Neural crest cell (in vitro differentiated cells): ENCODE data around the gene SOAT1. TPM values are rescaled to one million over a fixed set of nuclear protein-coding genes. Genes with fewer than 3 reads are reported as not detected.
A peak's percentile ranks its signal among the peaks of the same experiment; 100 is the strongest.

ENCODE experiments used
- DNase-seq: peaks from one replicate; pipeline ENCODE4 v3.0.0; 2021; ENCODE audit warnings: low read depth, mixed read lengths, low spot score
- H3K27ac Mint-ChIP-seq: one replicate; pipeline ENCODE4 v1.8.0; 2021; ENCODE audit warnings: mild to moderate bottlenecking, mixed read lengths; ENCODE audit not compliant: unreplicated experiment
- H3K27me3 Mint-ChIP-seq: 2 replicates; pipeline ENCODE4 v1.8.0; 2021; ENCODE audit warnings: low read depth, mild to moderate bottlenecking, mixed read lengths
- H3K36me3 Mint-ChIP-seq: 2 replicates; pipeline ENCODE4 v1.8.0; 2021; ENCODE audit warnings: low read depth, mild to moderate bottlenecking, mixed read lengths
- H3K4me1 Mint-ChIP-seq: 2 replicates; pipeline ENCODE4 v1.8.0; 2021; ENCODE audit warnings: mixed read lengths
- H3K4me3 Mint-ChIP-seq: one replicate; pipeline ENCODE4 v1.8.0; 2021; ENCODE audit warnings: mild to moderate bottlenecking, mixed read lengths
- H3K9me3 Mint-ChIP-seq: 2 replicates; pipeline ENCODE4 v1.8.0; 2021; ENCODE audit warnings: mixed read lengths
- CTCF ChIP-seq: fragments of 200-600 bp; sonication (generic); conservative IDR thresholded peaks from 2 replicates; pipeline ENCODE4 v1.5.0; 2021; ENCODE audit warnings: antibody characterized with exemption, mild to moderate bottlenecking
- total RNA-seq: library from RNA; stranded (reverse); gene quantifications from 2 replicates; pipeline ENCODE4 v1.2.1, GENCODE V29; 2021

Gene SOAT1
- total RNA-seq, 1 donor from 2014 or later, result 44.8 TPM

DNA sequence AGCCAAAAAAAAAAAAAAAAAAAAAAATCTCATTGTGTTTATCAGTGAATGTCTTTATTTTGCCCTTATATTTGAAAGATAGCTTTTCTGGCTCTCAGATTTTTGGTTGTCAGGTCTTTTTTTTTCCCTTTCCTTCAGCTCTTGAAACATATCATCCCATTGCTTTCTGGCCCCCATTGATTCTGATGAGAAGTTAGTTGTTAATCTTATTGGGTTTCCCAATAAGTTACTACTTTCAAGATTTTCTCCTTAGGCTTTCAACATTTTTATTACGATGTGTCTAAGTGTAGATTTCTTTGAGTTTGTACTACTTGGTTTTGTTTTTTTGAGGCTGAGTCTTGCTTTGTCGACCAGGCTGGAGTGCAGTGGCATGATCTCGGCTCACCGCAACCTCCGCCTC is 14.7 kb upstream of the SOAT1 start:
- H3K9me3 Mint-ChIP-seq, result peaks cover 7% of the 10 kb centered on the region
- TF ChIP-seq CTCF, result no peak
- no peak overlapping the region for H3K4me3 Mint-ChIP-seq
- H3K27ac Mint-ChIP-seq, result no peak overlapping the region
- H3K4me1 Mint-ChIP-seq, result no peaks in the 10 kb centered on the region
- no peak for DNase-seq
- H3K36me3 Mint-ChIP-seq, result peaks cover 6% of the 10 kb centered on the region
- H3K27me3 Mint-ChIP-seq, result no peaks in the 10 kb centered on the region

DNA sequence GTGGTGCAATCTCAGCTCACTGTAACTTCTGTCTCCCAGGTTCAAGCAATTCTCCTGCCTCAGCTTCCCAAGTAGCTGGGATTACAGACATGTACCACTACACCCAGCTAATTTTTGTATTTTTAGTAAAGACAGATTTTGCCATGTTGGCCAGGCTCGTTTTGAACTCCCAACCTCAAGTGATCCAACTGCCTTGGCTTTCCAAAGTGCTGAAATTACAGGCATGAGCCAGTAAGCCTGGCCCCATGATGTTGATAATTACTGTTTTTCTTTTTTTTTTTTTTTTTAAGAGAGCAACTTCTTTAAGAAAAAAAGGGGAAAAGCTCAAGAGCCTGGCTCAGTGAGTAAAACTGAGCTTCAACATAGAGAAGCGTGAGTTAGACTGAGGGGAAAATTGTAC is 9.6 kb upstream of the SOAT1 start:
- no peak for TF ChIP-seq CTCF
- H3K27ac Mint-ChIP-seq, result no peak overlapping the region
- H3K9me3 Mint-ChIP-seq, result peaks cover 4% of the 10 kb centered on the region
- H3K4me1 Mint-ChIP-seq, result peaks cover 2% of the 10 kb centered on the region
- no peak for DNase-seq
- no peak overlapping the region for H3K4me3 Mint-ChIP-seq
- H3K36me3 Mint-ChIP-seq, result peaks cover 3% of the 10 kb centered on the region
- no peaks in the 10 kb centered on the region for H3K27me3 Mint-ChIP-seq

GRCh38 chr1:179287946-179288345 is 5.7 kb upstream of the SOAT1 start:
- DNase-seq, result no peak
- Mint-ChIP-seq H3K9me3 (no peaks in the 10 kb centered on the region), H3K27me3 (no peaks in the 10 kb centered on the region), H3K36me3 (no peaks in the 10 kb centered on the region), H3K27ac (no peak overlapping the region), H3K4me1 (peaks cover 10% of the 10 kb centered on the region), H3K4me3 (no peak overlapping the region)
- no peak for TF ChIP-seq CTCF

DNA sequence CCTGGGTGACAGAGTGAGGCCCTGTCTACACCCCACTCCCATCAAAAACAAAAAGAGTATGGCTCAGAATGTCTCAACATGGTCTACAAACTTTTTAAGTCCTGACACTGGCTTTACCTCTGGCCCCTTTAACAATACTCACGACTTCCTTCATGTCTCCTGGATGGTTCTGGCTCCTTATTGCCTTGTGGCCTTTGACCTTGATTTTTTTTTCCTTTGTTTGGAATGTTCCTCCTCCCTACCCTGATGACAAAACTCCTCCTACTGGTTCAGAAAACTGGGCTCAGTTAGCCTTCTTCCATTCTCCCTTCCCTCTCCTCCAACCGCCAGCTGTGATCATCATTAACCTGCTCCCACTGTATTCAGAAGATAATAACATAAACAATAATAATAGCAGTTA is 4.6 kb upstream of the SOAT1 start:
- no peaks in the 10 kb centered on the region for H3K9me3 Mint-ChIP-seq
- H3K27me3 Mint-ChIP-seq, result no peaks in the 10 kb centered on the region
- DNase-seq, result no peak
- H3K36me3 Mint-ChIP-seq, result no peaks in the 10 kb centered on the region
- H3K27ac Mint-ChIP-seq, result no peak overlapping the region
- peaks cover 16% of the 10 kb centered on the region for H3K4me1 Mint-ChIP-seq
- no peak overlapping the region for H3K4me3 Mint-ChIP-seq
- TF ChIP-seq CTCF, result no peak

DNA sequence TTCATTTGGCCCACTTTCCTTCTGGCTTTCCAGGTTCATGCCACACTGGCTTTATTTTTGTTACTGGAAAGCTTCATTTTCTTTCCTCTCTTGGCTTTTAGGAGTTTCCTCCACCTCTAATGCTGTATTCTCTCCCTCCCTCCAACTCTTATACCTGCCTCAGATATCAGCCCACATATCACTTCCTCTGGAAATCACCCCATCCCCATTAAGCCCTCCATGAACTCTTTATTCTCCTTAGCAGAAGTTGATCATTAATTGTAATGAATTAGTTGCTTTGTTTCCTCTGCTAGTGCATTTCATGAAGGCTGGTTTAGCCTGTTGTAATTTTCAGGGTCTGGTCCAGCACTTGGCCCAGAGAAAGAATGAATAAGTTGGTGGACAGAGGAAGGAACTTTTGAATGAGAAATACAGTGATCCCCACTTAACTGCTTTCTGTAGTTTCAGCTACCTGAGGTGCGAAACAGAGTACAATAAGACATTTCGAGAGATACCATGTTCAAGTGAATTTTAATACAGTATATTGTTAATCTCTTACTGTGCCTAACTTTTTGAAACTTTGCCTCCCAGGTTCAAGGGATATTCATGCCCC is 1.7 kb downstream of the SOAT1 start:
- H3K4me1 Mint-ChIP-seq, result peaks cover 44% of the 10 kb centered on the region
- TF ChIP-seq CTCF, result no peak
- H3K9me3 Mint-ChIP-seq, result no peaks in the 10 kb centered on the region
- peak overlapping the region; percentile 32 for H3K27ac Mint-ChIP-seq
- no peaks in the 10 kb centered on the region for H3K27me3 Mint-ChIP-seq
- H3K4me3 Mint-ChIP-seq, result peak overlapping the region; percentile 89
- no peak for DNase-seq
- no peaks in the 10 kb centered on the region for H3K36me3 Mint-ChIP-seq
